ENCODE results near the gene ZNF555.
"Not testable (repeated sequence)": the region's sequence is repeated elsewhere in the genome, so short reads cannot be mapped to it uniquely, and the experiment has no call there.

Gene ZNF555

GRCh38 chr19:2869618-2870017, 28.3 kb downstream of the ZNF555 start:
- DNase-seq (ENCODE audit: low spot score), result no peak

GRCh38 chr19:2872175-2872574, 30.9 kb downstream of the ZNF555 start:
- not testable (repeated sequence) for DNase-seq (ENCODE audit: low spot score)

DNA sequence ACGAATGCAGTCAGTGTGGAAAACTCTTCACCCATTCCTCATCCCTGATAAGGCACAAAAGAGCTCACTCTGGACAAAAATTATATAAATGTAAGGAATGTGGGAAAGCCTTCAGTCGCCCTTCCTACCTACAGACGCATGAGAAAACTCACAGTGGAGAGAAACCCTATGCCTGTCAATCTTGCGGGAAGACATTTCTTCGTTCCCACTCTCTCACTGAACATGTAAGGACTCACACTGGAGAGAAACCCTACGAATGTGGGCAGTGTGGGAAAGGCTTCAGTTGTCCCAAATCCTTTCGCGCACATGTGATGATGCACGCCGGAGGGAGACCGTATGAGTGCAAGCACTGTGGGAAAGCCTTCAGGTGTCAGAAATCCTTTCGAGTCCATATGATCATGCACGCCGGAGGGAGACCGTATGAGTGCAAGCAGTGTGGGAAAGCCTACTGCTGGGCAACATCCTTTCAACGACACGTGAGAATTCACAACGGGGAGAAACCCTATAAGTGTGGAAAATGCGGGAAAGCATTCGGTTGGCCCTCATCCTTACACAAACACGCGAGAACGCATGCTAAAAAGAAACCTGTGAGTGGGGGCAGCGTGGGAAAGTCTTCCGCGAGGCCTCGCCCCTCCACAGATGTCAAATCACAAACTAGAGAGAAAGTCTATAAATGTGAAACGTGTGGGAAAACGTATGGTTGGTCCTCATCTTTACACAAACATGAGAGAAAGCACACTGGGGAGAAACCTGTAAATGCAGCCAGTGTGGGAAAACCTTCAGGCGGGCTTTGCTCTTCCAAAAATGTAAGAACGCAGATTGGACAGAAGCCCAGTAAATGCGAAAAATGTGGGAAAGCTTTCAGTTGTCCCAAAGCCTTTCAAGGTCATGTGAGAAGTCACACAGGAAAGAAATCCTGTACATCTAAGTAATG, 36.4 kb downstream of the ZNF555 start:
- no peak for DNase-seq (ENCODE audit: low spot score)

DNA sequence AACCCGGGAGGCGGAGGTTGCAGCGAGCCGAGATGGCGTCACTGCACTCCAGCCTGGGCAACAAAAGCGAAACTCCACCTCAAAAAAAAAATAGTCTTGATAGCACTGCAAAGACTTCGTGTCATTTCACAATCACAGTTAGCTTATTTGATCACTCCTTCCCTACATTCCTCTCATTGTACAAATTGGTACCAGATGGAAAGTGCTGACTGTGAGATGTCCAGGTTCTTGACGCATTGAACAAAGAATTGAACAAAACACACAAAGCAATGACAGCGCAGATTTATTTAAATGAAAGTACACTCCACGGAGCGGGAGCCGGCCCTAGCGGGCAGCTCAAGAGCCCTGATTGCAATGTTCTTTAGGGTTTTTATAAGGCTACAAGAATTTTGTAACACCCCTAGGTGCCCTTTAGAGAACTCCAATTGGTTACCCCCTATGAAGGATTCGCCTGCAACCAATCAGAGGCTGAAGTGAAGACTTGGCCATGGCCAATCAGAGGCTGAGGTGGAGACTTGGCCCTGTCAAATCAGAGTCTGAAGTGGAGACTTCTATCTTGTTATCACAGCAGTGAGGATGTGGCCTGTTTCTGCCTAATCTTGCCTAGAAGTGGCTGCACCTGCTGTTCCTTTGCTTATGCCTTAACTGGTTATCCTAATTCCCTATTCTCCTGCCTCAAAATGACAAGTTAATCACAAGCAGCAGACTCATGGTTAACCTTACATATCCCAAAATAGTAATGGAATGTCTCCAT, 42.6 kb downstream of the ZNF555 start:
- DNase-seq (ENCODE audit: low spot score), result peak; percentile 29

- no peak for DNase-seq (ENCODE audit: low spot score)
Measured at GRCh38 chr19:2885736-2886135, 44.5 kb downstream of the ZNF555 start.

GRCh38 chr19:2887391-2887914, 46.2 kb downstream of the ZNF555 start:
- peak; percentile 83 for DNase-seq (ENCODE audit: low spot score)

- DNase-seq (ENCODE audit: low spot score), result no peak
Measured at GRCh38 chr19:2888731-2889224, 47.5 kb downstream of the ZNF555 start.

DNA sequence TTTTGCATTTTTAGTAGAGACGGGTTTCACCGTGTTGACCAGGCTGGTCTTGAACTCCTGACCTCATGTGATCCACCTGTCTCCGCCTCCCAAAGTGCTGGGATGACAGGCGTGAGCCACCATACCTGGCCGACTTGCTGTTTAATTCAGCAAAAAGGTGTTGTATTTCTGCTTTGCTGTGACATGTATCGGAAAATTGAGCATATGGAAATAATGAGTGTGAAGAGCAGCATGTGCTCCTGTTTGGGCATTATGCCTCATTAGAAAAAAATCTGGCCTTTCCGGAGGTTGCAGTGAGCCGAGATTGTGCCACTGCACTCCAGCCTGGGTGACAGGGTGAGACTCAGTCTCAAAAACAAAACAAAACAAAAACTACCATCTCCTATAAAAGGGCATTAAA, 49.3 kb downstream of the ZNF555 start:
- not testable (repeated sequence) for DNase-seq (ENCODE audit: low spot score)

DNA sequence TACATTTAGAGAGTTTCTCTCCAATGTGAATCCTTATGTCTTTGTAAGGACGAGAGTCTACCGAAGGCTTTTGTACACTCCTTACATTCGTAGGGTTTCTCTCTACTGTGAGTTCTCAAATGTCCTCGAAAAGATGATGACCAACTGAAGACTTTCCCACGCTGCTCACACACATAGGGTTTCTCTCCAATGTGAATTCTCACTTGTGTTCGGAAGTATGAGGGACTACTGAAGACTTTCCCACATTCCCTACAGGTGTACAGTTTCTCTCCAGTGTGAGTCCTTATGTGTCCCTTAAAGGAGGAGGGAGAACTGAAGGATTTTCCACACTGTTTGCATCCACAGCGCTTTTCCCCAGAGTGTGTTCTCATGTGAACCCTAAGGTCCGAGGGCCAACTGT, 55.4 kb downstream of the ZNF555 start:
- no peak for DNase-seq (ENCODE audit: low spot score)

DNA sequence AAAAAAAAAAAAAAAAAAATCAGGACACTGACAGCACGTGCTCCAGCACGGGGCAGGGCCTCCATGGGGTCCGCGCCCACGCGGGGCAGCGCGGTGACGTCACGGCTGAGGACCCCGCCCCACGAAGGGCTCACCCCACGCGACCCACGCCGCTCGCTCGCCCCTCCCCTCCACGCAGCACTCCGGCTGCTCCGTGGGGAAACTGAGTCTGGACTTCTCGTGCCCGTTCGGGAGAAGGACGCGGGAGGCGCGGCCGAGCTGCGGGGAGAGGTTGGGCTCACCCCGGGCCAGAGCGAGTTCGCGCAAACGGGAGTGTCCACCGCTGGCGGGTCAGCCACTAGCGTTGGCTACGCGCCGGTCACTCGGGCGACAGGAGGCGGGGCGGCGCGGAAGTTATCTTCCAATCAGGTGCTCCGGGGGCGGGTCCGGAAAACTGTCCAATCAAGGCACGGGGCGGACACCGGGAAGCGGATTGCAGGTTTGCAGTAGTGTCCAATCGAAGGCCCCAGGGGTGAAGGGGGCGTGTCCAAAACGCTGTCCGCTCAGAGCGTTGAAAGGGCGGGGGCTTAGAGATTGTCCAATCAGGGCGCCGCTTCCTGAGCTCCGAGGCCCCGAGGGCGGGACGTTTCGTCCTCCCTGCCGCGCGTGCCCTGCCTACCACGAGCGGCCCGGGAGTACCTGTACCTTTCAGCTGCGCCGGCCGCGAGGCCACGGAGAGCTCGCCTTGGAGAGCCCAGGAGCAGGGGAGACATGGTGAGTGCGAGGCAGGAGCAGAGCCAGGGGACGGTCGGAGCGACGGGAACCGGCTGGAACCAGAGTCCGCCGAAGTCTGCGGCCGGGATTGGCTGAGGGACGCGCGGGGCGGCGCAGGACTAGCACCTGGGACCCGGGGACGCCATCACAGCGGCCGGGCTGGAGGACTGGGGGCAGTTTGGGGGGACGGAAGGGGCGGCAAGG, 59.3 kb downstream of the ZNF555 start, which contains the start of gene ZNF57:
Gene ZNF57 (plus strand): TSS at position 633 of the 957 bp plus-strand sequence. CDS start 118 bp downstream, at position 751.
- DNase-seq (ENCODE audit: low spot score), result peak; percentile 99

GRCh38 chr19:2902590-2903218, 61.4 kb downstream of the ZNF555 start:
- no peak for DNase-seq (ENCODE audit: low spot score)

DNA sequence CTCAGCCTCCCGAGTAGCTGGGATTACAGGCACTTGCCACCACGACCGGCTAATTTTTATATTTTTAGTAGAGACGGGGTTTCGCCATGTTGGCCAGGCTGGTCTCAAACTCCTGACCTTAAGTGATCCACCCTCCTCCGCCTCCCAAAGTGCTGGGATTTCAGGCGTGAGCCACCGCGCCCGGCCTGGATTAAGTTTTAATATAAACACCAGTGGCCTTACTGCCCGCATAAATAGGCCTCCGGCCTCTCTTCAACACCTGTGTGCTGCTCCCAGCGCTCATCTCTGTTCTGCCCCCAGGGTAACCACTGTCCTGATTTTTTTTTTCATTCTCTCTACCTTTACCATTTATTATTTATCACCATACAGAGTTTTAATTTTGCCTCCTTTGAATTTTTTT, 62.1 kb downstream of the ZNF555 start:
- not testable (repeated sequence) for DNase-seq (ENCODE audit: low spot score)

DNA sequence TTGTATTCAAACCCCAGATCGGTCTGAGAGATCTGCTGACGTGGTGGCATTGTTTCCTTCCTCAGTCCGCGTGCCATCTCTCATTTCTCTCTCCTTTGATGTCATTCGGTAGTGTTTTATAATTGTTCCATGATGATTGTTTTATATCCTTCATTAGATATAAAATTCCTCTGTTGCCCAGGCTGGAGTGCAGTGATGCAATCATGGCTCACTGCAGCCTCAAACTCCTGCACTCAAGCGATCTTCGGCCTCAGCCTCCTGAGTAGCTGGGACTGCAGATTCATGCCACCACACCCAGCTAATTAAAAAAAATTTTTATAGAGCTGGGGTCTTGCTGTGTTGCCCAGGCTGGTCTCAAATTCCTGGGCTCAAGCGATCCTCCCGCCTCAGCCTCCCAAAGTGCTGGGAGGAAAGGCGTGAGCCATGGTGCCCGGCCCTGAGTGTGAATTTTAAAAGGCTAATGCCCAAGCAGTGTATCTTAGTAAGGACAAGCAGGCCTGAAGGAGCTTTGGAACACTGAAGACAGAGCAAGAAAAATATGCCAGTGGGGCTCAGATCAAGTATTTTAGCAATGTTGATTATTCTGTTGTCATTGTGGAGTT, 64.7 kb downstream of the ZNF555 start:
- DNase-seq (ENCODE audit: low spot score), result no peak

GRCh38 chr19:2906631-2907195, 65.4 kb downstream of the ZNF555 start:
- no peak for DNase-seq (ENCODE audit: low spot score)

All from NAMALWA (cell line).